GM21528 (cell line): ENCODE data around the gene STX16.

ENCODE experiments used
- ATAC-seq: cut with Tn5 transposase; IDR thresholded peaks from one replicate; pipeline ENCODE4 v1.9.1; 2021; ENCODE audit warnings: mild to moderate bottlenecking, moderate library complexity; ENCODE audit not compliant: unreplicated experiment, low FRiP score

The STX16 gene

GRCh38 chr20:58707770-58708169, 56.7 kb downstream of the STX16 start:
- no peak for ATAC-seq

- no peak for ATAC-seq
Measured at GRCh38 chr20:58708246-58708931, 57.3 kb downstream of the STX16 start.

DNA sequence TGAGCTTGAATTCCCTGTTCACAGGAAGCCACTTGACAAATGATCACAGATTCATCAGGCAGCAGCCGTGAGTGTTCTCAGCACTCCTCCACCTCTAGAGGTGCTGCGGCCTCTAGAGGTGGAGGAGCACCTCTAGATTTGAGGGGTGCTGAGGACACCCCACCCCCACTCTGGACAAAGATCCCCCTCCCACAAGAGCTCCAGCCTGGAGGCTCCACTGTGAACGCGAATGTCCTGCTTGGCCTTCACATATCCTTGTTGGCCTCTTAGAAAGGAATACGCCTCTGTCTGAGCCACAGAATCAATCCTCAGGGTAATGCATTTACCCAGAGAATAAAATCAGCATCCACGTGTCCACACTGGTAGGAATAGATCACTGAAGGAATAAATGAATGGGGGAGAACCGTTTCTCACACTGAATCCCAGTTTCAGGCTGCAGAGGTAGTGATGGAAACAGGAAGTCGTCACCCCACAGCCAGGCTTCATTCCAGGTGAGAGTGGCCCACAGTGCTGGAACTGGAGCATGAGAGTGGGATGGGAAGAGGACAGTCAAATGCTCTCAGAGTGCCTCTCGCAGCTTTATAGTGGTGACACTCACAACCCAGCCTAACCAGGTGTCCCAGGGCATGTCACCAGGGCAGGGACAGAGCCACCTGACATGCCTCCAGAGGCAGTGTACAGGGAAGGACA, 58.1 kb downstream of the STX16 start:
- no peak for ATAC-seq

- ATAC-seq, result no peak
Measured at GRCh38 chr20:58709703-58710039, 58.6 kb downstream of the STX16 start.

GRCh38 chr20:58710481-58711265, 59.6 kb downstream of the STX16 start:
- ATAC-seq, result no peak

- ATAC-seq, result no peak
Measured at GRCh38 chr20:58711266-58712051, 60.4 kb downstream of the STX16 start.

GRCh38 chr20:58712151-58712791, 61.2 kb downstream of the STX16 start:
- ATAC-seq, result no peak

- no peak for ATAC-seq
Measured at GRCh38 chr20:58712806-58713731, 62.0 kb downstream of the STX16 start.

DNA sequence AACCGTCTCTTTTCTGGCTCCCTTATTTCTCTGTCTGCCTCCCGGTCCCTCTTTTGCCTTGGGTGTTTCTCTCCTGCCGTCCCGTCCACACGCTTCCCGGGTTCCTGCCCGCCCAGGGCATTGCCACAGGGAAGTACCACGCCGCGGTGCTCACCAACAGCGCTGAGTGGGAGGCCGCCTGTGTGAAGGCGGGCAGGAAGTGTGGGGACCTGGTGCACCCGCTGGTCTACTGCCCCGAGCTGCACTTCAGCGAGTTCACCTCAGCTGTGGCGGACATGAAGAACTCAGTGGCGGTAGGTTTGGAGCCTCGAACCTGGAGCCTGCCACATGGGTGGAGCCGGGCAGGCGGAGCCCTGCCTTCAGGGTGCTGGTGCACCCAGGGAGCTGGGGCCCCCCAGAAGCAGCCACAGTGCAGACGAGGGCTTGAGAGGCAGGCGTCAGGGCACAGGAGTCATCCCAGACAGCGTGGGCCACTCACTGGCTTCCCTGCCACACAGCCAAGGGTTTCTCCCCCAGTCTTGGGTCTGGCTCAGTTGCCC, 62.8 kb downstream of the STX16 start:
- ATAC-seq, result no peak

- no peak for ATAC-seq
Measured at GRCh38 chr20:58714340-58714922, 63.3 kb downstream of the STX16 start.

DNA sequence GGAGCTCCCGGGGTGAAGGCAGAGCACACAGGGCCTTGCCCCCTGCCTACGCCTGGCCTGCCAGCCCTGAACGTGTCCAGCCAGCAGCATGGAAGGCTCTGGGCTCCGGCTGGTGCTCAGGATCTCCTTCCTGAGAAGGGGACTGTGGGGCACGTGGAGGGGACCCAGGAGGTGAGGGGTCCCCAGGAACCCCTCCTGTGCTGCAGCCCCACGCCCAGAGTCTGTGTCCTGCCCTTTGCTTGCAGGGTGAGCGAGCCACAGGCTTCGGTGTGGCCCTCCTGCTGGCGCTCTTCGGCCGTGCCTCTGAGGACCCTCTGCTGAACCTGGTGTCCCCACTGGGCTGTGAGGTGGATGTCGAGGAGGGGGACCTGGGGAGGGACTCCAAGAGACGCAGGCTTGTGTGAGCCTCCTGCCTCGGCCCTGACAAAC, 63.9 kb downstream of the STX16 start:
- ATAC-seq, result no peak

DNA sequence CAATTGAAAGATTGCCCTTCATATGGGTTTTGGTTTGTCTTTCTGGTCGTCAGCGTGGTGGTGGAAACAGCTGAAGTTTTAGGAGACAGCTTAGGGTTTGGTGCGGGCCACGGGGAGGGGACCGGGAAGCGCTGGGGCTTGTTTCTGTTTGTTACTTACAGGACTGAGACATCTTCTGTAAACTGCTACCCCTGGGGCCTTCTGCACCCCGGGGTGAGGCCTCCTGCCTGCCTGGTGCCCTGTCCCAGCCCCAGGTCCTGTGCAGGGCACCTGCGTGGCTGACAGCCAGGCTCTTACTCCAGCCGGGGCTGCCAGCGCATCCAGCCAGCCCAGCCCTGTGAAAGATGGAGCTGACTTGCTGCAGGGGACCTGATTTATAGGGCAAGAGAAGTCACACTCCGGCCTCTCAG, 64.3 kb downstream of the STX16 start:
- ATAC-seq, result no peak

DNA sequence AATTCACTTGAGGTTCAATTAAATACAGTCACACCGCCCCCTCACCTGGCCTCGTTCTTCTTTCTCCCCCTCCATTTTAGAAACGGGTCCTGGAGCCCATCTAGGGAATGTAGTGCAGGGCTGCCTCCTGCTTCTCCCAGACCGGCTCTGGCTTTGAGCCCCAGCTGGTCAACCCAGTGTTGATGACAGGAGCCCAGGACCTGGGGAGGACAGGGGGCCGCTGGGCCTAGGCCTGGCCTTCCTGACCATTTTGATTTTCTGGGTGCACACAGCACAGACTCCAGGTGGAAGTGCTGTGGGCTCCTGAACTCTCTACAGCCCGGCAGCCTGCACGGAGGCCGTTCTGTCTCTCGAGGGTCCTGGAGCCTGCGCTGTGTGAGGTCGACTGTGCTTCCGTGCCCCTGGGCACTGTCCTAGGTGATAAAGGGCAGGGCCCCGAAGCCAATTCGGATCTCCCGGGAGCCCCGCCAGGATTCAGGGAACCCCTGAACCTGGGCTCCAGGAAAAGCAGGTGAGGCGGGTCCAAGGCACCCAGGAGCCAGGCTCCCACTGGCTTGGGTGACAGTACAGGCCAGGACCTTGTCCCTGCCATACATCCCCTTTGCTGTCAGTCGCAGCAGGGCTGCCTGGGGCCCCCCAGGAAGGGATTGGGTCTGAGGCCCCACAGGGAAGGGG, 64.9 kb downstream of the STX16 start:
- no peak for ATAC-seq

GRCh38 chr20:58716476-58717277, 65.6 kb downstream of the STX16 start:
- ATAC-seq, result no peak

DNA sequence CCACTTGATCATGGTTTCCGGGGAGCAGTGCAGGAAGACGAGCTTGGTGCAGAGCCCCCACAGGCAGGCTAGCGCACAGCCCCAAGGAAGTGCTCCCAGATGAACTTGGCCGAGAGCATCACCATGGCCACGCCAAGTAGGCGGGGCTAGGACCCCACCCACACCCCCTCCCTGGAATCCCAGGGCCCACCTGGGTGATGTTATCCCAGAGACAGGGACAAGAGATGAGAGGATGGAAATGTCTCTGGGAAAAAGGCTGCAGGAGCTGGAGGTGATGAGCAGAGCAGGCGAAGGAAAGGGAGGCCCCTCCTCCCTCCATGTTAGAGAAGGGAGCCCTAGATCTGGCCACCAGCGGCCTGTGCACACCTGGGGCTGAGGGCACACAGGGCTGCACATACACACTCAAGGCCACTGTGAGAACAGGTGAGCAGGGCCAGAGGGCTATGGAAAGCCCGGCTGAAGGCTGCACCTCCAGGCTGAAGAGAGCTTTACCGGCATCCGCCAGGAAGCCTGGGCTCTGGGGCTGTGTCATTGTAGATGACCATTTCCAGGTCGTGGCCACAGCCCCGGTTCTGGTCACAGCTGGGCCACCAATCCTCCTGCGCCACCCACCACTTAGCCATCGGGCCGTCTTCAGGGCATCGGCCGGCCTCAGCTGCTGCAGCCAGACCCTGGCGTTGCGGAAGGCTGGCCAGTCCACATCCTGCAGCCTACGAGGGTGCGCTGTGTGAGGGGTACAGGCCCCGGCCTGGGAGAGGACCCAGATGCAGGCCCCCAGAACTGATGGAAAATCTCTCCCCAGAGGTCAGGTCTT, 66.4 kb downstream of the STX16 start:
- no peak for ATAC-seq

DNA sequence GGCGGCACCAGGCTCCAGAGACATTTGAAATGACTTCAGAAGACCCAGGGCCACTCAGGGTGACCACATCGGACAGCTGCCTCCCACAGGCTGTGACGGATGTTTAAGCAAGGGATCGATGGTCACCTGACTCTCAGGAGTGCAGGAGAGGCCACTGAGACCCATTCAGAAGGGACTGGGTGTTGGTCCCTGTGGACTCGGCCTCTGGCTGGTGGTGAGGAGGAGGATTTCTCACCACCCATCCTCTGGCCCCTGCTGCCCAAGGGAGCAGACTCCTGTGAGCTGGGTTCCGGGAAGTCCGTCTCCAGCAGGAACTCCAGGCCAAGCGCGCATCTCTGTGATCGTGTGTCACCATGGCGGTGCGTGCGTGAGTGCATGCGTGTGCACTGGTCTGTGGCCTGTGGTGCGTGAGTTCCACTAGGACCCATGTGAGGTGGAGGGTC, 67.1 kb downstream of the STX16 start:
- ATAC-seq, result no peak
